K562 (cell line): ENCODE measurements around the gene PPM1H. TPM values are rescaled to one million over a fixed set of nuclear protein-coding genes. Genes with fewer than 3 reads are reported as not detected.

Source experiments
- ATAC-seq: fragments of 200-7000 bp; cut with Tn5 transposase; 3 replicates; pipeline ENCODE4 v1.9.1; 2020; ENCODE audit warnings: moderate library complexity
- BruUV-seq: library from RNA; stranded (reverse); fragments of 400-500 nt; replicated peaks from 2 replicates; lab custom pipeline; 2021; lab: Mats Ljungman, UMichigan
- CTCF ChIA-PET: fragments of 300-600 bp; formaldehyde crosslinking; extraction: SDS; loops from one replicate; lab custom pipeline; 2021; ENCODE audit warnings: low intra/inter-chr PET ratio; lab: Yijun Ruan, JAX
- POLR2A ChIA-PET: fragments of 300-600, 350-650 bp; sonication (Branson Sonifier 250); formaldehyde crosslinking; extraction: SDS; loops from one replicate; lab custom pipeline; 2021; ENCODE audit warnings: antibody characterized with exemption, inconsistent platforms; lab: Yijun Ruan, JAX
- DNase-seq, 4 experiments: peaks; one replicate each; pipeline versions ENCODE4 v3.0.0 to v3.0.0-alpha.2; 2011 to 2018; ENCODE audit warnings: low spot score in 3 of 4, mixed read lengths in 3 of 4; ENCODE audit errors: extremely low read depth in 1 of 4
- FAIRE-seq: peaks from 2 replicates; lab custom pipeline; 2011; peaks lifted over from hg19 to GRCh38; lab: Jason Lieb, UNC
- H2AFZ ChIP-seq: 2 replicates; pipeline ENCODE4 v1.6.0; 2011; ENCODE audit warnings: low read depth, low read length, control low read depth, inconsistent platforms
- H3K27ac ChIP-seq: fragments of 200-600 bp; 3 replicates; pipeline ENCODE4 v1.8.0; 2011; ENCODE audit warnings: low read depth, mild to moderate bottlenecking, control low read depth, inconsistent platforms, low read length, moderate library complexity, mixed read lengths; ENCODE audit errors: extremely low read depth
- H3K27me3 ChIP-seq, 2 experiments: fragments of 300-600 bp in 1 of 2; 2 replicates in 1 of 2; 3 replicates in 1 of 2; pipeline versions ENCODE4 v1.6.0 to v1.8.0; 2011; ENCODE audit warnings: inconsistent platforms in 2 of 2, low read length in 2 of 2, mild to moderate bottlenecking in 1 of 2, mixed read lengths in 1 of 2, moderate library complexity in 1 of 2; ENCODE audit not compliant: control insufficient read depth in 2 of 2, insufficient read depth in 2 of 2
- H3K36me3 ChIP-seq: fragments of 300-600 bp; 3 replicates; pipeline ENCODE4 v1.8.0; 2011; ENCODE audit warnings: mild to moderate bottlenecking, low read length, inconsistent platforms; ENCODE audit not compliant: control insufficient read depth, insufficient read depth
- H3K4me1 ChIP-seq, 2 experiments: fragments of 200-600 bp in 1 of 2; replicated peaks in 1 of 2; 2 replicates in 1 of 2; 3 replicates in 1 of 2; pipeline versions ENCODE4 v1.5.1 to v1.8.0; 2011; ENCODE audit warnings: inconsistent platforms in 2 of 2, low read length in 2 of 2, mild to moderate bottlenecking in 1 of 2, mixed read lengths in 1 of 2, moderate library complexity in 1 of 2; ENCODE audit not compliant: control insufficient read depth in 2 of 2, insufficient read depth in 2 of 2
- H3K4me2 ChIP-seq: 2 replicates; pipeline ENCODE4 v1.6.1; 2011; ENCODE audit warnings: low read length, control low read depth, inconsistent platforms, mixed read lengths; ENCODE audit not compliant: insufficient read depth
- H3K4me3 ChIP-seq: fragments of 200-600 bp; sonication (generic), shearing (Covaris generic); 2 replicates; pipeline ENCODE4 v1.5.1; 2016; ENCODE audit warnings: control low read depth, inconsistent platforms
- H3K79me2 ChIP-seq: fragments of 200-600 bp; 3 replicates; pipeline ENCODE4 v1.8.0; 2011; ENCODE audit warnings: low read length, inconsistent platforms; ENCODE audit not compliant: control insufficient read depth, insufficient read depth
- H3K9ac ChIP-seq, 2 experiments: 2 replicates each; pipeline versions ENCODE4 v1.6.0 to v1.6.1; 2011; ENCODE audit warnings: low read depth in 2 of 2, low read length in 2 of 2, control low read depth in 1 of 2, inconsistent platforms in 1 of 2, mild to moderate bottlenecking in 1 of 2, mixed read lengths in 1 of 2; ENCODE audit not compliant: insufficient read depth in 1 of 2
- H3K9me1 ChIP-seq: one replicate; pipeline ENCODE4 v1.6.0; 2011; ENCODE audit warnings: inconsistent platforms, mild to moderate bottlenecking, low read length, moderate library complexity; ENCODE audit not compliant: control insufficient read depth, insufficient read depth
- H3K9me3 ChIP-seq: replicated peaks from 2 replicates; pipeline ENCODE4 v1.5.1; 2011; ENCODE audit warnings: low read depth, low read length, inconsistent platforms; ENCODE audit not compliant: control insufficient read depth, insufficient read depth
- H4K20me1 ChIP-seq: replicated peaks from 2 replicates; pipeline ENCODE4 v1.6.1; 2011; ENCODE audit warnings: low read length, inconsistent platforms, mixed read lengths; ENCODE audit not compliant: control insufficient read depth, insufficient read depth
- MCM7 ChIP-seq, 2 experiments: fragments of 450-650 bp; IDR thresholded peaks; 2 replicates each; pipeline ENCODE4 v1.6.1; 2016 to 2018
- PHF21A ChIP-seq: fragments of 450-650 bp; IDR thresholded peaks from 2 replicates; pipeline ENCODE4 v1.6.1; 2017; ENCODE audit warnings: low read depth, borderline replicate concordance
- WGBS: fragments of 100-300 bp; shearing (Covaris generic); methylation state at CpG from one replicate; pipeline ENCODE4 v1.1.6; 2016; ENCODE audit warnings: low coverage, mixed read lengths; ENCODE audit not compliant: insufficient coverage; ENCODE audit errors: missing lambda C conversion rate; 5-methylcytosine and 5-hydroxymethylcytosine counted together
- in situ Hi-C: fragments of 300-500 bp; cut with MboI; formaldehyde crosslinking; loops from 4 replicates; pipeline ENCODE4 v1.15.0; 2018; ENCODE audit warnings: inconsistent platforms, mixed read lengths
- intact Hi-C: fragments of 100-400 bp; cut with micrococcal nuclease; formaldehyde crosslinking; loops from 2 replicates; pipeline ENCODE4 v1.14.2; 2022
- polyA plus RNA-seq, 8 experiments: library from polyadenylated mRNA; depleted of rRNA in 4 of 8; stranded (reverse) in 5 of 8; unstranded in 3 of 8; fragments of >200 nt; fragmentation: Nextera tagmentation in 2 of 8; fragmentation: Illumina TruSeq in 1 of 8; extraction: Ambion mirVana in 2 of 8; extraction: Trizol in 1 of 8; gene quantifications; 2 replicates each; pipeline versions ENCODE4 v1.2.1 to v1.2.3, GENCODE V29; 2011 to 2014; ENCODE audit warnings: inconsistent platforms in 1 of 8, missing spikeins in 1 of 8
- total RNA-seq, 7 experiments: library from RNA; depleted of rRNA in 6 of 7; stranded (reverse); fragments of >200 nt in 6 of 7; fragmentation: Illumina TruSeq in 2 of 7; extraction: Trizol in 2 of 7; gene quantifications; 2 replicates each; pipeline versions ENCODE4 v1.2.1 to v1.2.3, GENCODE V29; 2011 to 2021; ENCODE audit warnings: low replicate concordance in 1 of 7
- TF ChIP-seq, protein P1 (sequence below), 2 experiments: fragments of 450-650 bp in 1 of 2; sonication (generic) in 1 of 2; formaldehyde crosslinking in 1 of 2; IDR thresholded peaks in 1 of 2; conservative IDR thresholded peaks in 1 of 2; 2 replicates each; pipeline versions ENCODE4 v1.6.1 to v1.8.1; 2016 to 2023; ENCODE audit warnings: mild to moderate bottlenecking in 2 of 2, moderate library complexity in 2 of 2, inconsistent platforms in 1 of 2, missing genetic modification reagents in 1 of 2

PPM1H gene
- total and polyA plus RNA-seq, 9 of the 15 experiments (the other 6 are each of a cell fraction or from before 2014, with no cell fraction given), result 5.3 to 29.3 (median 11.3) TPM

DNA sequence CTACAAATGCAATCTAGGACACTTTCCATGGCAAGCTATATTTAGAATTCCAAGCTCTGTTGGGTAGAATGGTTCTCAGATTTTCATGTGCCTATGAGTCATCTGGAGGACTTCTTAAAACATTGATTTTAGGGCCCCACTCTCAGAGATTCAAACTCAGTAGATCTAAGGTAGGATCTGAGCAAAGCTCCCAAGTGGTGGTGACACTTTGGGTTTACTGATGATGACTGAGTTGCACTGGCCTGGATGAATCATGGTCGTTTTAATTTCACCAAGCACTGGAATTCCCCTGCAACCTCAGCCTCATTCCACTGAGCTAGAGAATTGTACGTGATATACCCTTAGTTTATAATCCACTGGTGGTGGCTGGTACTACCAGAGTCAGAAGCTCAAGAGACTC is 86.5 kb downstream of the PPM1H start:
- FAIRE-seq (no peak), ATAC-seq (no peak), DNase-seq (no peak)
- H3K4me1 ChIP-seq, result no peaks in the 10 kb centered on the region; a peak in 1 of 5 replicates
- POLR2A ChIA-PET, result no interaction called here
- BruUV-seq, result no TSS peak
- TF ChIP-seq, protein P1, sequence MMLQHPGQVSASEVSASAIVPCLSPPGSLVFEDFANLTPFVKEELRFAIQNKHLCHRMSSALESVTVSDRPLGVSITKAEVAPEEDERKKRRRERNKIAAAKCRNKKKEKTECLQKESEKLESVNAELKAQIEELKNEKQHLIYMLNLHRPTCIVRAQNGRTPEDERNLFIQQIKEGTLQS (IDR thresholded peaks at IDR 0.05), result peak; percentile 44; the same call in 1 of the 2 replicates
- TF ChIP-seq, protein P1 (CRISPR knock-in tag; conservative IDR thresholded peaks at IDR 0.05), result no peak
- no peak for TF ChIP-seq MCM7 (IDR thresholded peaks at IDR 0.05)
- H3K9me1 ChIP-seq, result no peaks in the 10 kb centered on the region
- H3K27ac ChIP-seq, result no peak overlapping the region
- H2AFZ ChIP-seq, result no peak overlapping the region
- no peaks in the 10 kb centered on the region for H3K36me3 ChIP-seq
- no peaks in the 10 kb centered on the region; the same call in 1 of the 2 replicates for H4K20me1 ChIP-seq
- H3K9me3 ChIP-seq, result no peaks in the 10 kb centered on the region
- H3K9ac ChIP-seq, result no peak overlapping the region
- in situ Hi-C loops, result no loop called here
- H3K4me3 ChIP-seq, result no peak overlapping the region
- H3K4me2 ChIP-seq, result no peak overlapping the region
- no peaks in the 10 kb centered on the region for H3K27me3 ChIP-seq
- H3K79me2 ChIP-seq, result peaks cover 2% of the 10 kb centered on the region; the same call in 1 of the 3 replicates
- 23% methylated on average over 2 of the region's 2 CpGs for WGBS
- CTCF ChIA-PET, result interaction anchor here (0.6 kb wide), 1 partner anchor 15 kb away, joined by 3 read pairs; no protein-coding TSS in a partner anchor
- intact Hi-C loops, result no loop called here

GRCh38 chr12:62847709-62848108 is 87.2 kb downstream of the PPM1H start:
- intact Hi-C loops (no loop called here), in situ Hi-C loops (no loop called here)
- no peak for TF ChIP-seq PHF21A
- no peaks in the 10 kb centered on the region for H3K27me3 ChIP-seq
- H3K9me1 ChIP-seq, result no peaks in the 10 kb centered on the region
- H3K36me3 ChIP-seq, result no peaks in the 10 kb centered on the region
- H3K79me2 ChIP-seq, result peaks cover 2% of the 10 kb centered on the region; the same call in 1 of the 3 replicates
- H2AFZ ChIP-seq, result no peak overlapping the region
- BruUV-seq, result no TSS peak
- H3K9me3 ChIP-seq, result no peaks in the 10 kb centered on the region
- H3K4me1 ChIP-seq, result no peaks in the 10 kb centered on the region; a peak in 1 of 5 replicates
- H3K27ac ChIP-seq, result no peak overlapping the region
- DNase-seq (no peak), ATAC-seq (no peak), FAIRE-seq (no peak)
- ChIA-PET POLR2A (interaction anchor here (0.6 kb wide), 1 partner anchor 246 kb away, joined by 3 read pairs; no protein-coding TSS in a partner anchor), CTCF (interaction anchor here (0.6 kb wide), 1 partner anchor 23 kb away, joined by 3 read pairs; no protein-coding TSS in a partner anchor)
- H4K20me1 ChIP-seq, result no peaks in the 10 kb centered on the region; the same call in 1 of the 2 replicates
- H3K9ac ChIP-seq, result no peak overlapping the region
- 70% methylated on average over 2 of the region's 2 CpGs for WGBS
- H3K4me2 ChIP-seq, result no peak overlapping the region
- H3K4me3 ChIP-seq, result no peak overlapping the region
